HPDE6-E6E7 (cell line): Measurements from ENCODE around the gene TSSC4.

Experiments used
- DNase-seq: peaks from one replicate; pipeline ENCODE4 v3.0.0; 2011; ENCODE audit warnings: missing footprints; ENCODE audit errors: extremely low spot score

TSSC4 gene

GRCh38 chr11:2369320-2369719, 31.2 kb upstream of the TSSC4 start:
- DNase-seq, result no peak

- no peak for DNase-seq
These were observed 30.7 kb upstream of the TSSC4 start for GRCh38 chr11:2369896-2370295.

- no peak for DNase-seq
These were observed 25.9 kb upstream of the TSSC4 start for GRCh38 chr11:2374456-2375201.

GRCh38 chr11:2375341-2375853, 25.2 kb upstream of the TSSC4 start:
- no peak for DNase-seq

- no peak for DNase-seq
These were observed 24.5 kb upstream of the TSSC4 start for GRCh38 chr11:2375964-2376551.

- no peak for DNase-seq
These were observed 23.6 kb upstream of the TSSC4 start, which contains the start of gene CD81 for GRCh38 chr11:2376751-2377451. Gene CD81, plus strand, starts transcription at chr11:2377310. Its CDS starts 240 bp downstream, at chr11:2377550.

GRCh38 chr11:2377511-2378443, 22.8 kb upstream of the TSSC4 start:
- no peak for DNase-seq

GRCh38 chr11:2378527-2379210, 21.9 kb upstream of the TSSC4 start:
- no peak for DNase-seq

- no peak for DNase-seq
These were observed 20.9 kb upstream of the TSSC4 start for GRCh38 chr11:2379466-2380174.

GRCh38 chr11:2380396-2380795, 20.2 kb upstream of the TSSC4 start:
- DNase-seq, result no peak

GRCh38 chr11:2380807-2381350, 19.7 kb upstream of the TSSC4 start:
- no peak for DNase-seq

GRCh38 chr11:2381494-2382128, 18.9 kb upstream of the TSSC4 start:
- no peak for DNase-seq

GRCh38 chr11:2382129-2382517, 18.4 kb upstream of the TSSC4 start:
- no peak for DNase-seq

- no peak for DNase-seq
These were observed 17.4 kb upstream of the TSSC4 start for GRCh38 chr11:2382936-2383851.

GRCh38 chr11:2383852-2384804, 16.4 kb upstream of the TSSC4 start:
- DNase-seq, result no peak

- DNase-seq, result no peak
These were observed 15.1 kb upstream of the TSSC4 start for GRCh38 chr11:2385156-2386151.
